ENCODE results near the gene NEO1. TPM values are rescaled to one million over a fixed set of nuclear protein-coding genes. Genes with fewer than 3 reads are reported as not detected.
A peak's percentile ranks its signal among the peaks of the same experiment; 100 is the strongest.

Gene NEO1
- polyA plus RNA-seq, 6 donors from 2014 or later: 0.48 to 2.1 (median 0.85) TPM; not detected in 1

DNA sequence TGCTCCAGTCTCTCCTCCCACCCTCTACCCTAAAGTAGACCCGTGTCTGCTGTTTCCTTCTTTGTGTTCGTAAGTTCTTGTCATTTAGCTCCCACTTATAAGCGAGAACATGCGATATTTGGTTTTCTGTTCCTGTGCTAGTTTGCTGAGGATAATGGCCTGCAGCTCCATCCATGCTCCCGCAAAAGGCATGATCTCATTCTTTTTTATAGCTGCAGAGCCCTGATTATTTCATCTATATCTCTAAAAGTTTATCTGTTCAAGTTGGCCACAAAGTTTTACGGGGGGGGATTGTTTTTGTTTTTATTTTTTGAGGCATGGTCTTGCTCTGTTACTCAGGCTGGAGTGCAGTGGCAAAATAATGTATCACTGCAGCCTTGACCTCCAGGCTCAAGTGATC is 4.4 kb upstream of the NEO1 start:
- H3K27me3 Mint-ChIP-seq: peaks cover 31 to 35% (median 32%) of the 10 kb centered on the region in 3 donors
- DNase-seq: no peak
- no peaks in the 10 kb centered on the region for H3K36me3 Mint-ChIP-seq

DNA sequence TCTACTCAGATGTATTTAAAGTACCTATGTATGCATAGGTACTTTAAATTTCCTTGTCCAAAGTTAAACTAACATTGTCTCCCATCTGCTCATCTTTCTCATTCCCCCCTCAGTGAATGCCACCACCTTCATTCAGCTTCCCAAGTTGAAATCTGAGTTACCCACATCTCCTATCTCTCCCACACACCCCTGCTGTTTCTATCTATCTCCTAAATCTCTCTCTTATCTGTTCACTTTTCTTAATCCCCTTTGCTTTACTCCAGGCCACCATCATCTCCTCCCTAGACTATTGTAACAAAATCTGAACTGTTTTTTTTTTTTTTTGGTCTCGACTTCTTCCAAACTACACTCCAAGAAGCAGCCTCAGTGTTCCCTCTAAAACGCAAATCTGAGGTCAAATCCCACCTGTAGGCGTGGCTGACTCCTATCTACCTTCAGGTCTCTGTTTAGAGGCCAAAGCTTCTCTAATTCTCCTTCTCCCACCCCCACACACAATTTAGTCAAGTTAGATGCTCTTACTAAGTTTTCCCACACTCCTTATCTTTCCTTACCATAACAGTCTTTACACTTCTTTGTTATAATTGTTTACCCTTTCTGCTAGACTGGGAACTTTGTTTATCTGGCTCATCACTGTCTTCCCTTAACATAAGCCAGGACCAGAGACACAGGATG is 3.5 kb upstream of the NEO1 start:
- no peak overlapping the region for H3K27ac Mint-ChIP-seq

More for the DNA sequence above, 4.4 kb upstream of the NEO1 start:
- Mint-ChIP-seq H3K27ac (no peak overlapping the region), H3K4me3 (no peak overlapping the region), H3K4me1 (peaks cover 1 to 5% (median 1%) of the 10 kb centered on the region in 3 donors), H3K9me3 (no peaks in the 10 kb centered on the region)
- no peak for ATAC-seq (ENCODE audit: low read depth in 2 of 2)

DNA sequence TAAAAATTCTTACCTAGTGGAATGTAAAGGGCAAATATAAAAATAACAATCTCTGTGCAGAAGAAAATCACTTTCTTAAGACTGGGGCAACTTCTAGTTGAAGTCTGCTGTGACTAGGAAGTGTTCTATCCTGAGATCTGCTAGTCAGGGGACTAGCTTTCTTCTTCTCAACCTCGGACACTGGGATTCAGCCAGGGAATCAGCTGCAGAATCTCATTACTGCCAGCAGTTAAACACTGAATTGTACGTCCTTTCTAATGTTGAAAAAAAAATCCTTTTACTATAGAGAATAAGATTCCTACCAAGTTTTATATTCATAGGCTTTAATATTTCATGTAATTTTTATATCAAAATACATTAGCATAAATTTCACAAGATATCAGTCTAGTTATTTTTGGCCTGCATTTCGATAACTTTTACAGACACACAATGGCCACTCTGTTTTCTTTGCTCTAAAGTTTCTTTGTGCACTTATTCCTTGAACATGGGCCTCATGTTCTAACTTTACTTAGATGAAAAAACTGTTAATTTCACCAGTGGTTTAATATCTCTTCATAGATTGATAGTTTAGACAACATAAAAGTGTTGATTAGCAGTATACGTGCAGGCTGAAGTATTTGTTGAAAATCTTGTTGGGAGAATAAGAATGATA is 2.6 kb upstream of the NEO1 start:
- no peaks in the 10 kb centered on the region for H3K36me3 Mint-ChIP-seq
- peaks cover 6 to 10% (median 7%) of the 10 kb centered on the region in 3 donors for H3K4me1 Mint-ChIP-seq
- H3K27me3 Mint-ChIP-seq: peaks cover 37 to 42% (median 38%) of the 10 kb centered on the region in 3 donors
- H3K27ac Mint-ChIP-seq: no peak overlapping the region
- DNase-seq (no peak), ATAC-seq (ENCODE audit: low read depth in 2 of 2) (no peak)
- H3K9me3 Mint-ChIP-seq: peaks cover 0 to 2% (median 0%) of the 10 kb centered on the region in 7 donors
- H3K4me3 Mint-ChIP-seq: peak overlapping the region in 1 of 8 donors; percentile 87

More for the DNA sequence above, 3.5 kb upstream of the NEO1 start:
- H3K4me3 Mint-ChIP-seq: peak overlapping the region in 1 of 8 donors; percentile 54
- H3K4me1 Mint-ChIP-seq: peaks cover 6 to 10% (median 7%) of the 10 kb centered on the region in 3 donors
- ATAC-seq (ENCODE audit: low read depth in 2 of 2): no peak
- DNase-seq: no peak
- peaks cover 37 to 42% (median 38%) of the 10 kb centered on the region in 3 donors for H3K27me3 Mint-ChIP-seq
- peaks cover 0 to 2% (median 0%) of the 10 kb centered on the region in 7 donors for H3K9me3 Mint-ChIP-seq
- no peaks in the 10 kb centered on the region for H3K36me3 Mint-ChIP-seq

DNA sequence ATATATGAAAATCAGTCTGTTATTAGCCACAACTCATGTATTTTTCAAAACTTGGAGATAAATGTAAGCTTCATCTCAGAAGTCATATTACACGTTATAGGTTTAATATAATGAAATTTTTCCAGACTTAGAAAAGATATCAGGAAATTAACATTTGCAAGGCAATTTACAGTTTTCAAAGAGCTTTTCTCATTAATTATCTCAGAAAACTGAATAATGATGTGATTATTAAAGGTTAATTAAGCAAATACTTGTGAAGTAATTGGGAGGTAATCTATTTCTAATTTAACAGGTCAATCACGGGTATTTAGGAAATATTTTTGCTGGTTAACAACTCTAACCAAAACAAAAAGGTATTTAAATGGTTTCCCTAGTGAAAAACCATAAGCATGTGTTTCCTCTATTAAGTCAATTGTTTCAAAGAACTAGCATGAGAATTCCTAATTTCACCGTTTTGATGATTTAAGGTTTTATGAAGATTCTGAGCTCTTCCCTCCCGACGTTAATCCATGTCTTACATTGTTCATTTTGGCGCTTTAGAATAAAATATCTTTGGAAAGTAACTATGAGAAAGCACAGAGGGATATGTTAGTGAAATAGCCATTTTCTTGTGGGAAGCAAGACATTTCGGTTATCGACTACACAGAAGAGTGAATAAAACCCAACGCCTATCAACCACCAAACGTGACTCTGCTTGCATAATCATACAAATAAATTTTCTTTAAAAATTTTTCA is 1.5 kb upstream of the NEO1 start:
- ATAC-seq (ENCODE audit: low read depth in 2 of 2) (no peak), DNase-seq (no peak)
- peaks cover 6 to 10% (median 7%) of the 10 kb centered on the region in 3 donors for H3K4me1 Mint-ChIP-seq
- H3K4me3 Mint-ChIP-seq: peak overlapping the region; percentile 72 to 89 (median 81)
- peaks cover 37 to 42% (median 38%) of the 10 kb centered on the region in 3 donors for H3K27me3 Mint-ChIP-seq
- peaks cover 0 to 2% (median 0%) of the 10 kb centered on the region in 7 donors for H3K9me3 Mint-ChIP-seq
- H3K36me3 Mint-ChIP-seq: no peaks in the 10 kb centered on the region
- H3K27ac Mint-ChIP-seq: peak overlapping the region in 1 of 6 donors; percentile 23

DNA sequence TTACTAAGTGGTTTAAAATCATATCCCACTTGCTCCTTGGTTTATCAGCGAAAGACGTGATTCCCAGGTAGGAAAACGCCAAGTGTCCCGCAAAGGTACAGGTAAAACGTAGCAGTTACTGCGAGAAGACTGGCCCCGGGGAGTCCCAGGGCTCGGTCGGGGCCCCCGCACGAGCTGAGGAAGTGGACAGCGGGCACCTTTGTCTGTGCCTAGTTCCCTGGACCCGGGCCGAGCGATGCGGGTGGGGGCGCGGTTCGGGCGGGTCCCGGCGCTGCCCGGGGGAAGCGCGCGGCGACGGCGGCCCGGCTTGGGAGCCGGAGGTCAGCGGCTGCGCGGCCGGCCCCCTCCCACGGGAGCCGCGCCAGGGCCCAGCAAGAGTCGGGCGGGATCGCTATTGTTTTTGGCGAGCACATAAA is 864 bp upstream of the NEO1 start:
- DNase-seq (no peak), ATAC-seq (ENCODE audit: low read depth in 2 of 2) (no peak)
- Mint-ChIP-seq H3K27ac (peak overlapping the region in 1 of 6 donors; percentile 23), H3K4me1 (peaks cover 6 to 10% (median 7%) of the 10 kb centered on the region in 3 donors), H3K36me3 (no peaks in the 10 kb centered on the region), H3K9me3 (peaks cover 0 to 2% (median 0%) of the 10 kb centered on the region in 7 donors), H3K4me3 (peak overlapping the region; percentile 72 to 89 (median 81)), H3K27me3 (peaks cover 33 to 39% (median 37%) of the 10 kb centered on the region in 3 donors)

DNA sequence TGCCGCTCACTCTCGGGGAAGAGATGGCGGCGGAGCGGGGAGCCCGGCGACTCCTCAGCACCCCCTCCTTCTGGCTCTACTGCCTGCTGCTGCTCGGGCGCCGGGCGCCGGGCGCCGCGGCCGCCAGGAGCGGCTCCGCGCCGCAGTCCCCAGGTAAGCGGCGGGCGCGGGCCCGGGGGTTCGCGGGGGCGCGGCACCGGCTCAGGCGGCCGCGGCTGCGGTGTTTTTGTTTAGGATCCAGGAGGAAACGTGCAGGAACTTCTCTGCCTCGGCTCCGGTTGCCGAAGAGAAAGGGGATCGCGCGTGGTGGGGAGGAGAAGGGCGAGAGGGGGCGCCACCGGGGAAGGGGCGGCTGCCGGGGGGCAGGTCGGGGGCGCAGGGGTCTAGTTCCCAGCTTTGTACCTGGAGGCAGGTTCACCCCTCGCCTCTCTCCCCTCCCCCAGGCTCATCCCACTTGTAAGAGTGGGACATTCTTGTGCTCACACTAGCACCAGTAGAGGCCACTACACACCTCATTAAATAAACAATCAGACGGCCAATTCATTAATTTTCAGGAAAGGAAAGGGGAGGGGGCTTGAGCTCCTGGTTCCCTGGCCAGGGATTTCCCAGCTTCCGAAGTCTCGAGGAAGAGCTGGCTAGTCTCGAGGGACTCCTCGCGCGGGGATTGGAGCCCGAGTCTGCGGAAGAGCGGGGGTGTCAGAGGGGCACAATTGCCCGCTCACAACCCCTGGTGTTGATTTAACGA is 562 bp downstream of the NEO1 start:
- Mint-ChIP-seq H3K9me3 (peaks cover 0 to 2% (median 0%) of the 10 kb centered on the region in 7 donors), H3K4me3 (peak overlapping the region; percentile 79 to 92 (median 85)), H3K27ac (peak overlapping the region in 4 of 6 donors; percentile 42 to 80 (median 62)), H3K27me3 (peaks cover 26 to 35% (median 33%) of the 10 kb centered on the region in 3 donors), H3K4me1 (peaks cover 6 to 10% (median 7%) of the 10 kb centered on the region in 3 donors), H3K36me3 (no peaks in the 10 kb centered on the region)
- DNase-seq (peak; percentile 5), ATAC-seq (ENCODE audit: low read depth in 2 of 2) (peak; percentile 39 to 48)

DNA sequence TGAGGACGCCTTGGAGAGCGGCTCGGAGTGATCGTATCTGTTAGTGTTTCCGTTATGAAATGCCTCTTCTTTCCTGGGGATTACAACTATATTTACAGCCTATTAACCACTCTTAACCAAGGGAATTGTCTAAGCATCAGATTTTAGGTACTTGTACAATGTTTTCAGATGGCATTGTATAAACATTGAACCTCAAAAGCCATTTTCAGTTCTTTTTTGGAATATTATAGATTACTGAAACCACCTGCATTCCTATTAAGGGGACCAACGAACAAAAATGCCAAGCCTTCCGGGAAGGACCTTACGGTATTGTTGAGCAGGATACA is 1.1 kb downstream of the NEO1 start:
- H3K36me3 Mint-ChIP-seq: no peaks in the 10 kb centered on the region
- peak overlapping the region in 4 of 6 donors; percentile 42 to 80 (median 62) for H3K27ac Mint-ChIP-seq
- DNase-seq (no peak), ATAC-seq (ENCODE audit: low read depth in 2 of 2) (no peak)
- peak overlapping the region; percentile 79 to 92 (median 85) for H3K4me3 Mint-ChIP-seq
- H3K9me3 Mint-ChIP-seq: peaks cover 0 to 2% (median 0%) of the 10 kb centered on the region in 7 donors
- peaks cover 6 to 10% (median 7%) of the 10 kb centered on the region in 3 donors for H3K4me1 Mint-ChIP-seq
- H3K27me3 Mint-ChIP-seq: peaks cover 28 to 38% (median 28%) of the 10 kb centered on the region in 3 donors

DNA sequence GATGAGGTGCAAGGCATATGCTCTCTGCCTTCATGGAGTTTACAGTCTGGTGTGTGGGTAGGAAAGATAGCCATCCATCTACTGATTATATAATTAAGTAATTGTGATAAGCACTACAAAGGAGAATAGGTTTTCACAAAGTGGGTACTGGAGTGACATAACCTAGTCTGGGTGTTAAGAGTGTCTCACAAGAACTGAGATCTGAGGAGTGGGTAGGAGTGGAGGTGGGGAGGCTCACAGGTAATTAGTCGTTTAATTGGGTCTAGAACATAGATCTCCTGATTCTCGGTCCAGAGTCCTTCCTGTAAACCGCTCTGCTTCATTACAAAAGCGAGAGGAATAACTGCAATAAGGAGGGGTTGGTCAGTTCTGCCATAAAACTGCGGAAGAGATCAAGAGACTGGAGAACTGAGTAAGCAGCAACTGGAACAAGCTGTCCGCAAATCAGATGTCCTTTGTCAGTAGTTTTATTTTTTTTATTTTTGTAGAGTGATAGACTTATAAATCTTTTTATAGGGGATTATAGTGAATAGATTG is 2.2 kb downstream of the NEO1 start:
- H3K4me1 Mint-ChIP-seq: peaks cover 6 to 10% (median 7%) of the 10 kb centered on the region in 3 donors
- ATAC-seq (ENCODE audit: low read depth in 2 of 2) (no peak), DNase-seq (no peak)

DNA sequence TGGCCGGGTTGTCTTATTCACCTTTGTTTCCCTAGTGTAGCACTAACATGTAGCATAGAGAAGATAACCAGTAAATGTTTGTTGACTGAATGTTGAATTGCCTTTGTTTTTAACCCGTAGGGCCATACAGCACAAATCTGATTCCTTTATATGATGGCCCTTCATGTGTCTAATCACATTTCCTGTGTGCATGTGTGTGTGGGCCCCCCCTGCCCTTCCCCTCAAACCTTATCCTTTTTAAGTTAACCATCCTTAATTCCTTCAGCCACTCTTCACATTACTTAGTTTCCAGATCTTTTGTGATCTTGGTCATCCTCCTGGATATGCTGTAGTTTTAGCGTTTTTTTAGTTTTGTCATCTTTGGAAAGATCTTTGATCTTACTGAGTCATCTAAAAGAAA is 4.2 kb downstream of the NEO1 start:
- Mint-ChIP-seq H3K27ac (no peak overlapping the region), H3K4me3 (no peak overlapping the region), H3K9me3 (peaks cover 0 to 2% (median 0%) of the 10 kb centered on the region in 7 donors), H3K36me3 (no peaks in the 10 kb centered on the region), H3K27me3 (peaks cover 22 to 34% (median 30%) of the 10 kb centered on the region in 3 donors), H3K4me1 (peaks cover 5 to 7% (median 6%) of the 10 kb centered on the region in 3 donors)
- ATAC-seq (ENCODE audit: low read depth in 2 of 2) (no peak), DNase-seq (no peak)

More for the DNA sequence above, 2.2 kb downstream of the NEO1 start:
- H3K27me3 Mint-ChIP-seq: peaks cover 22 to 34% (median 25%) of the 10 kb centered on the region in 3 donors
- peaks cover 0 to 2% (median 0%) of the 10 kb centered on the region in 7 donors for H3K9me3 Mint-ChIP-seq
- no peak overlapping the region for H3K4me3 Mint-ChIP-seq
- H3K27ac Mint-ChIP-seq: no peak overlapping the region
- no peaks in the 10 kb centered on the region for H3K36me3 Mint-ChIP-seq

DNA sequence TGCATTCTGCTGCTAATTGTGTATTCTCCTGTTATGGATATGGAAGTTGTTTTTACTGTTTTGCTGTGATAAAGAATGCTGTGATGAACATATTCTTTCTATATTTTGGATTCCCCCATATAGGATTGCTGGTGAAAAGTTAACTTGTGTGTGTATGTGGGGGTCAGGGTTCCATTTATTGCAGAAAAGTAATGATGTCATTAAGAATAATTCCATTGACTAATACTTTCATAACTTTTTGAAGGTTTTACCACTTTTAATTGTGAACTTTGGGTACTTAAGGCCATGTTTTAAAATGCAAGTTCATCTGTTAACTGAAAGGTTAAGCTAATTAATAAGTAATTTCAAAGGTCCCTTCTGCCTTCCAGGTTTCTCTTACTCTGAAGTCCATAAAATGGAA is 6.2 kb downstream of the NEO1 start:
- DNase-seq: no peak
- no peak for ATAC-seq (ENCODE audit: low read depth in 2 of 2)
- H3K4me3 Mint-ChIP-seq: no peak overlapping the region
- no peaks in the 10 kb centered on the region for H3K9me3 Mint-ChIP-seq
- peaks cover 21 to 33% (median 32%) of the 10 kb centered on the region in 3 donors for H3K27me3 Mint-ChIP-seq
- H3K4me1 Mint-ChIP-seq: peaks cover 0 to under 1% (median 0%) of the 10 kb centered on the region in 3 donors
- no peaks in the 10 kb centered on the region for H3K36me3 Mint-ChIP-seq
- no peak overlapping the region for H3K27ac Mint-ChIP-seq

DNA sequence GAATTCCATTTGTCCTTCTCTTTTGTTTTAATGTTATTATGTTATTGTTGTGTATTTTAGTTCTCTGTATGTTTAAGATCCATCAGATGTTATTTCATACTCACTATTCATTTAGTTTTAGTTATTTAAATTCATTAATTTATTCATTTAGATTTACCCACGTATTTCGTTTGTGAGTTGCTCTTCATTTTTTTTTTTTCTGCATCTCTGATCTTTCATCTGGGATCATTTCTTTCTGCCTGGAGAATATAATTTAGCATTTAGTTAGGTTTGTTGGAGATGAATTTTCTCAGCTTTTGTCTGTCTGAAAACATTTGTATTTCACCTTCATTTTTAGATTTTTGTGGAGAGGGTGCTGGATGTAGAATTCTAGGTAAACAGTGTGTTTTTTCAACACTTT is 12.9 kb downstream of the NEO1 start:
- H3K27me3 Mint-ChIP-seq: peaks cover 30 to 41% (median 39%) of the 10 kb centered on the region in 3 donors
- ATAC-seq (ENCODE audit: low read depth in 2 of 2): no peak

DNA sequence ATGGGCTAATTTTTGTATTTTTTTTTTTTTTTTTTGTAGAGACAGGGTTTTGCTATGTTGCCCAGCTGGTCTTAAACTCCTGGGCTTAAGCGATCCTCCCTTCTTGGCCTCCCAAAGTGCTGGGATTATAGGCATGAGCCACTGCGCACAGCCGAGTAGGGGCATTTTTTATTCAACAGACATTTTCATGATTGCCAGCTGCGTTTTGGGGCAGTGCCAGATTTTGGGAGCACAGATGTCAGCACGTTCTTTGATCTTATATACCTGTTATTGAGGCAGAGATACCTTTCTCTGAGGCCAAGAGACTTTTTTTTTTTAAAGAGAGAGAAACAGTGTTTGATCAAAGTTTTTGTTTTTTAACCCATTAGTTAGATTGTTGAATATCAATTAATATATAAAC is 16.8 kb downstream of the NEO1 start:
- no peak overlapping the region for H3K4me3 Mint-ChIP-seq
- peaks cover 14 to 23% (median 21%) of the 10 kb centered on the region in 3 donors for H3K27me3 Mint-ChIP-seq
- no peaks in the 10 kb centered on the region for H3K4me1 Mint-ChIP-seq
- H3K27ac Mint-ChIP-seq: no peak overlapping the region
- peaks cover 0 to 2% (median 0%) of the 10 kb centered on the region in 7 donors for H3K9me3 Mint-ChIP-seq
- ATAC-seq (ENCODE audit: low read depth in 2 of 2): no peak
- DNase-seq: no peak
- no peaks in the 10 kb centered on the region for H3K36me3 Mint-ChIP-seq

More for the DNA sequence above, 12.9 kb downstream of the NEO1 start:
- no peak overlapping the region for H3K27ac Mint-ChIP-seq
- H3K4me3 Mint-ChIP-seq: no peak overlapping the region
- no peaks in the 10 kb centered on the region for H3K36me3 Mint-ChIP-seq
- no peak for DNase-seq
- no peaks in the 10 kb centered on the region for H3K4me1 Mint-ChIP-seq
- peaks cover 0 to 2% (median 0%) of the 10 kb centered on the region in 7 donors for H3K9me3 Mint-ChIP-seq
